Keratinocyte (primary cell): ENCODE results near the gene LRP1B. TPM values are rescaled to one million over a fixed set of nuclear protein-coding genes. Genes with fewer than 3 reads are reported as not detected.

Source experiments
- DNase-seq: peaks from one replicate; pipeline ENCODE4 v3.0.0-alpha.2; 2011; ENCODE audit warnings: low read depth, missing footprints, low spot score
- FAIRE-seq: peaks from 2 replicates; lab custom pipeline; 2011; peaks lifted over from hg19 to GRCh38; lab: Jason Lieb, UNC
- H2AFZ ChIP-seq: 2 replicates; pipeline ENCODE4 v1.6.0; 2012; ENCODE audit warnings: low read length, control low read depth, inconsistent platforms; ENCODE audit not compliant: control insufficient read depth
- H3K27ac ChIP-seq: 2 replicates; pipeline ENCODE4 v1.5.1; 2011; ENCODE audit warnings: low read length; ENCODE audit not compliant: control insufficient read depth, insufficient read depth
- H3K27me3 ChIP-seq: 3 replicates; pipeline ENCODE4 v1.6.0; 2011; ENCODE audit warnings: low read length; ENCODE audit not compliant: control insufficient read depth, insufficient read depth; ENCODE audit errors: extremely low read depth
- H3K36me3 ChIP-seq, 2 experiments: 2 replicates in 1 of 2; 3 replicates in 1 of 2; pipeline ENCODE4 v1.5.1; 2011; ENCODE audit warnings: low read length in 2 of 2, mild to moderate bottlenecking in 1 of 2; ENCODE audit not compliant: control insufficient read depth in 2 of 2, insufficient read depth in 2 of 2; ENCODE audit errors: extremely low read depth in 1 of 2
- H3K4me1 ChIP-seq: 3 replicates; pipeline ENCODE4 v1.5.1; 2011; ENCODE audit warnings: low read length; ENCODE audit not compliant: control insufficient read depth, insufficient read depth; ENCODE audit errors: extremely low read depth
- H3K4me2 ChIP-seq: 3 replicates; pipeline ENCODE4 v1.6.0; 2011; ENCODE audit warnings: low read depth, low read length; ENCODE audit not compliant: control insufficient read depth, insufficient read depth; ENCODE audit errors: extremely low read depth
- H3K4me3 ChIP-seq, 3 experiments: fragments of 200-600 bp in 1 of 3; sonication (generic) in 1 of 3; 2 replicates in 2 of 3; 3 replicates in 1 of 3; pipeline ENCODE4 v1.5.1; 2011 to 2016; ENCODE audit warnings: low read length in 3 of 3, mild to moderate bottlenecking in 3 of 3, control low read depth in 2 of 3, inconsistent platforms in 1 of 3, low read depth in 1 of 3, mixed read lengths in 1 of 3, mixed run types in 1 of 3, moderate library complexity in 1 of 3; ENCODE audit not compliant: control insufficient read depth in 2 of 3, insufficient read depth in 2 of 3; ENCODE audit errors: extremely low read depth in 1 of 3
- H3K79me2 ChIP-seq: 2 replicates; pipeline ENCODE4 v1.6.0; 2012; ENCODE audit warnings: low read length; ENCODE audit not compliant: control insufficient read depth, insufficient read depth
- H3K9ac ChIP-seq: 3 replicates; pipeline ENCODE4 v1.6.0; 2011; ENCODE audit warnings: low read length; ENCODE audit not compliant: control insufficient read depth, insufficient read depth; ENCODE audit errors: extremely low read depth
- H3K9me1 ChIP-seq: 3 replicates; pipeline ENCODE4 v1.6.0; 2011; ENCODE audit warnings: low read length; ENCODE audit not compliant: control insufficient read depth, insufficient read depth; ENCODE audit errors: extremely low read depth
- H3K9me3 ChIP-seq: 2 replicates; pipeline ENCODE4 v1.5.1; 2012; ENCODE audit warnings: low read depth, low read length; ENCODE audit not compliant: control insufficient read depth
- H4K20me1 ChIP-seq: 3 replicates; pipeline ENCODE4 v1.6.0; 2011; ENCODE audit warnings: low read length; ENCODE audit not compliant: control insufficient read depth, insufficient read depth; ENCODE audit errors: extremely low read depth
- EZH2 ChIP-seq: IDR thresholded peaks from one replicate; pipeline ENCODE4 v1.6.1; 2012; ENCODE audit warnings: inconsistent platforms, mild to moderate bottlenecking, low read length, moderate library complexity
- dilution Hi-C: fragments of 300-500 bp; cut with MboI; formaldehyde crosslinking; loops from one replicate; pipeline ENCODE4 v1.7.0; 2020; ENCODE audit warnings: low sequenced_read_pairs; ENCODE audit not compliant: extremely low pct_ligation_motif_present
- polyA plus RNA-seq, 5 experiments: library from polyadenylated mRNA; depleted of rRNA in 3 of 5; stranded (reverse) in 3 of 5; stranded (forward) in 1 of 5; unstranded in 1 of 5; fragments of >200 nt; gene quantifications; 1 replicate in 1 of 5; 2 replicates in 3 of 5; 3 replicates in 1 of 5; pipeline versions ENCODE4 v1.2.1 to v1.2.3, GENCODE V29; 2011 to 2012; ENCODE audit warnings: missing spikeins in 2 of 5, low read depth in 1 of 5, low replicate concordance in 1 of 5
- TF ChIP-seq, protein P1 (sequence below), 3 experiments: IDR thresholded peaks in 1 of 3; conservative IDR thresholded peaks in 1 of 3; optimal IDR thresholded peaks in 1 of 3; 2 replicates in 2 of 3; 3 replicates in 1 of 3; pipeline versions ENCODE3 to v1.5.1; 2011; ENCODE audit warnings: low read length in 3 of 3, mild to moderate bottlenecking in 3 of 3, moderate library complexity in 2 of 3, control low read depth in 1 of 3, inconsistent platforms in 1 of 3; ENCODE audit not compliant: insufficient read depth in 2 of 3; ENCODE audit errors: extremely low read depth in 1 of 3

The LRP1B gene
- polyA plus RNA-seq, 1 donor (not counting 4 experiments of a cell fraction or from before 2014, with no cell fraction given) = not detected

DNA sequence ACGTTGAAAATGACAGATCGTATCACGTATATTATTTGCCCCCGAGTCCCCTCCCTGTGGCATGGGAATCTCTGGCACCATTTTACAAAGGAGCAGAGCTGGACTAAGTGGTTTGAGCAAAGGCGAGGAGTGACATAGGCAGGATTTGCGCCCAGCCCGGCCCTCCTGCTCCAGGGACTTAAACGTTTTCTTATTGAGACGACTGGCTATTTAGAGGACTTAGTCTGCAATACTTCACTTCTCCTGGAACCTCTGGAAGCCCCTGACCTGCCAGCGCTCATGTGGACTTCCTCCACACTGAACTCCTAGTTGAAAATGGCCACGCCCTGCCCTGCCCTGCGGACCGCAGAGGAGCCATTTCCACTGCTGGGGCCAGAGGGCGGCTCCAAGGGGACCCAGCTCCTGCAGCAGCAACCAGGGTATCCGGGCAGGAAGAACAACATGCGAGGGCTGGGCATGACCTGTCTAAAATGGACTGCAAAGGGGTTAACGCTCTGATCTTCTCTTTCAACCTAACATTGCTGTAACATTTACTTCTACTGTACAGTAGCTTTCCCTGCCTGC is 690.7 kb downstream of the LRP1B start:
- no peaks in the 10 kb centered on the region for H3K9me3 ChIP-seq
- H3K4me2 ChIP-seq = no peak overlapping the region
- no peaks in the 10 kb centered on the region for H4K20me1 ChIP-seq
- no peak for TF ChIP-seq EZH2
- TF ChIP-seq, protein P1, sequence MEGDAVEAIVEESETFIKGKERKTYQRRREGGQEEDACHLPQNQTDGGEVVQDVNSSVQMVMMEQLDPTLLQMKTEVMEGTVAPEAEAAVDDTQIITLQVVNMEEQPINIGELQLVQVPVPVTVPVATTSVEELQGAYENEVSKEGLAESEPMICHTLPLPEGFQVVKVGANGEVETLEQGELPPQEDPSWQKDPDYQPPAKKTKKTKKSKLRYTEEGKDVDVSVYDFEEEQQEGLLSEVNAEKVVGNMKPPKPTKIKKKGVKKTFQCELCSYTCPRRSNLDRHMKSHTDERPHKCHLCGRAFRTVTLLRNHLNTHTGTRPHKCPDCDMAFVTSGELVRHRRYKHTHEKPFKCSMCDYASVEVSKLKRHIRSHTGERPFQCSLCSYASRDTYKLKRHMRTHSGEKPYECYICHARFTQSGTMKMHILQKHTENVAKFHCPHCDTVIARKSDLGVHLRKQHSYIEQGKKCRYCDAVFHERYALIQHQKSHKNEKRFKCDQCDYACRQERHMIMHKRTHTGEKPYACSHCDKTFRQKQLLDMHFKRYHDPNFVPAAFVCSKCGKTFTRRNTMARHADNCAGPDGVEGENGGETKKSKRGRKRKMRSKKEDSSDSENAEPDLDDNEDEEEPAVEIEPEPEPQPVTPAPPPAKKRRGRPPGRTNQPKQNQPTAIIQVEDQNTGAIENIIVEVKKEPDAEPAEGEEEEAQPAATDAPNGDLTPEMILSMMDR (optimal IDR thresholded peaks at IDR 0.05 in 1 of 3, IDR thresholded peaks at IDR 0.05 in 1 of 3, conservative IDR thresholded peaks at IDR 0.05 in 1 of 3; ENCODE audit: extremely low read depth in 1 of 3, insufficient read depth in 2 of 3, low read length in 3 of 3) = no peak
- H3K9me1 ChIP-seq = no peaks in the 10 kb centered on the region
- H2AFZ ChIP-seq = no peak overlapping the region
- FAIRE-seq (no peak), DNase-seq (no peak)
- H3K27me3 ChIP-seq = no peaks in the 10 kb centered on the region
- H3K4me3 ChIP-seq = no peak overlapping the region
- H3K27ac ChIP-seq = no peak overlapping the region
- no peaks in the 10 kb centered on the region for H3K79me2 ChIP-seq
- H3K4me1 ChIP-seq = no peaks in the 10 kb centered on the region
- no peak overlapping the region for H3K9ac ChIP-seq
- no peaks in the 10 kb centered on the region for H3K36me3 ChIP-seq
- dilution Hi-C loops = no loop called here

DNA sequence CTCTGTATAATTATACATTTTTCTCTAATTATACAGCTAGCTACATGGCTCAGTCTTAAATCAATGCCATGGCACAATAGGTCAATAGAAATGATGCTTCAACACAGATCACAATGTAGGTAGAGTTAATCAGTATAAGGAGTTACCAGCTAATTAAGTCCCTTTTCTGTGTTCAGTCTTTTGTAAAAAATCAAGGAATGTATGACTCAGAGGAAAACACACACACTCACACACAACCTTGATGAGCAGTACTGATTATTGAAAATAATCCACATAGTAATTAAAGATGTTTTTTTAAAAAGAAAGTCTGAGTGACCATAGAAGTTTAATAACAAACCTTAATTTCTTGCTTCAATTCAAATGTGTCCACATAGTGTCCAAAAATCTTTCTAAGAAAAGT is 691.3 kb downstream of the LRP1B start:
- no peak overlapping the region for H3K4me3 ChIP-seq
- TF ChIP-seq EZH2 = no peak
- TF ChIP-seq, protein P1 (optimal IDR thresholded peaks at IDR 0.05 in 1 of 3, IDR thresholded peaks at IDR 0.05 in 1 of 3, conservative IDR thresholded peaks at IDR 0.05 in 1 of 3; ENCODE audit: extremely low read depth in 1 of 3, insufficient read depth in 2 of 3, low read length in 3 of 3) = no peak
- H3K9me3 ChIP-seq = no peaks in the 10 kb centered on the region
- H3K27ac ChIP-seq = no peak overlapping the region
- H3K4me1 ChIP-seq = no peaks in the 10 kb centered on the region
- H2AFZ ChIP-seq = no peak overlapping the region
- H3K9me1 ChIP-seq = no peaks in the 10 kb centered on the region
- FAIRE-seq (no peak), DNase-seq (no peak)
- H3K9ac ChIP-seq = no peak overlapping the region
- dilution Hi-C loops = no loop called here
- no peak overlapping the region for H3K4me2 ChIP-seq
- no peaks in the 10 kb centered on the region for H3K27me3 ChIP-seq
- no peaks in the 10 kb centered on the region for H3K79me2 ChIP-seq
- no peaks in the 10 kb centered on the region for H4K20me1 ChIP-seq
- H3K36me3 ChIP-seq = no peaks in the 10 kb centered on the region
